Measurements from ENCODE around the gene LNX1. TPM values are rescaled to one million over a fixed set of nuclear protein-coding genes. Genes with fewer than 3 reads are reported as not detected.

Gene LNX1
- total RNA-seq, 1 donor from 2014 or later = not detected

DNA sequence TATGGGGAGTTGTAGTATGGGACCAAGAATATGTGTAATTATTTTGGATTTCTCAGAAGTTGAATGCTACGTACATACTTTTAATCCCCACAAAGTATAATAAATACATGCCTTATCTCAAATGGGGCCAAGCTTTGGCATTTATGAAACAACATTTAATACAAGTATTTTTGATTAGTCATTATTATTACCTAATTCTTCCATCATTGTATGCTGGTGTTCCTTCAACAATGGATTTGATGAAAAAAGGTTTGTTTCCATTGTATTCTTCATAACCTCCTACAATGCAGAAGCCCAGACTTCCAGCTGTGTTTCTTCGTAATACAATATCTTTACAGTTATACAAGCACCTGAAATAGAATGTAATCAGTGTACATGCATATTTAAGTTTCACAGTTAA, 130.0 kb downstream of the LNX1 start:
- peaks cover 12% of the 10 kb centered on the region for H3K4me1 Mint-ChIP-seq
- no peak for TF ChIP-seq CTCF (conservative IDR thresholded peaks at IDR 0.05)

DNA sequence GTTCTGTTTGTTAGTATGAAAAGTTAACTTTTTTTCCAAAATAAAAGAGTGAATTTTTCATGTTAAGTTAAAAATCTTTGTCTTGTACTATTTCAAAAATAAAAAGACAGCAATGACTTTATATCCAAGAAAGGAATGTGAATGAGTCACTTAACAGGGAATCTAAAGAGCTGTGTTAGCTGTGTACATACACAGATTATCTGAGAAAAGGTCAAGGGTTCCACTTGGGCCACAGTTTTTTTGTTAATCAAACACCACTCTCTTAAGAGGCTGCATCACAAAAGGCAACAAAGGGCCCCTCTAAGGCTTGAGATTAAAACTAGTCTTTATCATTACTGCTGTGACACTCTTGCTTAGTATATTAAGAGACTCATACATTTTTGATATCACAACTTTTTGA, 131.7 kb downstream of the LNX1 start:
- H3K27me3 Mint-ChIP-seq (ENCODE audit: low read depth) = no peaks in the 10 kb centered on the region
- H3K36me3 Mint-ChIP-seq (ENCODE audit: low read depth) = peaks cover 28% of the 10 kb centered on the region
- H3K4me3 Mint-ChIP-seq = no peak overlapping the region
- H3K27ac Mint-ChIP-seq (ENCODE audit: unreplicated experiment) = no peak overlapping the region
- no peak for DNase-seq (ENCODE audit: low read depth, low spot score)
- no peaks in the 10 kb centered on the region for H3K9me3 Mint-ChIP-seq
- H3K4me1 Mint-ChIP-seq = peaks cover 12% of the 10 kb centered on the region
- no peak for TF ChIP-seq CTCF (conservative IDR thresholded peaks at IDR 0.05)

More for the DNA sequence above, 130.0 kb downstream of the LNX1 start:
- Mint-ChIP-seq H3K36me3 (ENCODE audit: low read depth) (peaks cover 21% of the 10 kb centered on the region), H3K27ac (ENCODE audit: unreplicated experiment) (no peak overlapping the region), H3K9me3 (no peaks in the 10 kb centered on the region), H3K27me3 (ENCODE audit: low read depth) (no peaks in the 10 kb centered on the region), H3K4me3 (no peak overlapping the region)
- DNase-seq (ENCODE audit: low read depth, low spot score) = no peak

- Mint-ChIP-seq H3K27ac (ENCODE audit: unreplicated experiment) (no peak overlapping the region), H3K36me3 (ENCODE audit: low read depth) (peaks cover 29% of the 10 kb centered on the region), H3K9me3 (no peaks in the 10 kb centered on the region), H3K4me3 (no peak overlapping the region), H3K27me3 (ENCODE audit: low read depth) (no peaks in the 10 kb centered on the region), H3K4me1 (peaks cover 12% of the 10 kb centered on the region)
- no peak for TF ChIP-seq CTCF (conservative IDR thresholded peaks at IDR 0.05)
- no peak for DNase-seq (ENCODE audit: low read depth, low spot score)
Observed at GRCh38 chr4:53456178-53456577, 135.1 kb downstream of the LNX1 start.

- H3K9me3 Mint-ChIP-seq = no peaks in the 10 kb centered on the region
- peaks cover 31% of the 10 kb centered on the region for H3K36me3 Mint-ChIP-seq (ENCODE audit: low read depth)
- no peak overlapping the region for H3K4me3 Mint-ChIP-seq
- no peak for TF ChIP-seq CTCF (conservative IDR thresholded peaks at IDR 0.05)
- no peak for DNase-seq (ENCODE audit: low read depth, low spot score)
- H3K27me3 Mint-ChIP-seq (ENCODE audit: low read depth) = no peaks in the 10 kb centered on the region
- H3K27ac Mint-ChIP-seq (ENCODE audit: unreplicated experiment) = no peak overlapping the region
- H3K4me1 Mint-ChIP-seq = peaks cover 12% of the 10 kb centered on the region
Observed at GRCh38 chr4:53455766-53456165, 135.5 kb downstream of the LNX1 start.

GRCh38 chr4:53453385-53453784, 137.9 kb downstream of the LNX1 start:
- DNase-seq (ENCODE audit: low read depth, low spot score) = no peak
- peaks cover 1% of the 10 kb centered on the region for H3K4me1 Mint-ChIP-seq
- no peak overlapping the region for H3K27ac Mint-ChIP-seq (ENCODE audit: unreplicated experiment)
- no peak overlapping the region for H3K4me3 Mint-ChIP-seq
- peaks cover 26% of the 10 kb centered on the region for H3K36me3 Mint-ChIP-seq (ENCODE audit: low read depth)
- TF ChIP-seq CTCF (conservative IDR thresholded peaks at IDR 0.05) = no peak
- no peaks in the 10 kb centered on the region for H3K9me3 Mint-ChIP-seq
- H3K27me3 Mint-ChIP-seq (ENCODE audit: low read depth) = no peaks in the 10 kb centered on the region

- no peak for TF ChIP-seq CTCF (conservative IDR thresholded peaks at IDR 0.05)
Observed at GRCh38 chr4:53450773-53451172, 140.5 kb downstream of the LNX1 start.

More at GRCh38 chr4:53450773-53451172, 140.5 kb downstream of the LNX1 start:
- Mint-ChIP-seq H3K4me1 (no peaks in the 10 kb centered on the region), H3K36me3 (ENCODE audit: low read depth) (peaks cover 23% of the 10 kb centered on the region), H3K4me3 (no peak overlapping the region), H3K27me3 (ENCODE audit: low read depth) (no peaks in the 10 kb centered on the region), H3K27ac (ENCODE audit: unreplicated experiment) (no peak overlapping the region), H3K9me3 (no peaks in the 10 kb centered on the region)
- no peak for DNase-seq (ENCODE audit: low read depth, low spot score)
